CD4-positive, alpha-beta T cell treated with Interleukin-15 for 1 hour (primary cell): ENCODE results near the gene HDAC4.

Source experiments
- DNase-seq: peaks from one replicate; pipeline ENCODE4 v3.0.0-alpha.2; 2020

HDAC4 gene

GRCh38 chr2:239275847-239276831 is 124.7 kb downstream of the HDAC4 start:
- no peak for DNase-seq

- DNase-seq: peak; percentile 87
Observed at GRCh38 chr2:239275044-239275685, 125.7 kb downstream of the HDAC4 start.

- DNase-seq: no peak
Observed at GRCh38 chr2:239274391-239275043, 126.3 kb downstream of the HDAC4 start.

GRCh38 chr2:239273280-239274234 is 127.3 kb downstream of the HDAC4 start:
- no peak for DNase-seq

GRCh38 chr2:239272626-239273025 is 128.2 kb downstream of the HDAC4 start:
- no peak for DNase-seq

- no peak for DNase-seq
Observed at GRCh38 chr2:239271882-239272281, 128.9 kb downstream of the HDAC4 start.

GRCh38 chr2:239271471-239271870 is 129.3 kb downstream of the HDAC4 start:
- no peak for DNase-seq

GRCh38 chr2:239269916-239270315 is 130.9 kb downstream of the HDAC4 start:
- DNase-seq: no peak

- no peak for DNase-seq
Observed at GRCh38 chr2:239269173-239269885, 131.5 kb downstream of the HDAC4 start.

- DNase-seq: no peak
Observed at GRCh38 chr2:239268549-239268948, 132.3 kb downstream of the HDAC4 start.

- DNase-seq: no peak
Observed at GRCh38 chr2:239268082-239268481, 132.7 kb downstream of the HDAC4 start.

GRCh38 chr2:239267288-239267951 is 133.4 kb downstream of the HDAC4 start:
- DNase-seq: peak; percentile 92

GRCh38 chr2:239266779-239267287 is 134.0 kb downstream of the HDAC4 start:
- DNase-seq: no peak

- DNase-seq: no peak
Observed at GRCh38 chr2:239266434-239266766, 134.4 kb downstream of the HDAC4 start.

GRCh38 chr2:239265681-239266433 is 135.0 kb downstream of the HDAC4 start:
- no peak for DNase-seq

GRCh38 chr2:239264838-239265651 is 135.8 kb downstream of the HDAC4 start:
- DNase-seq: peak; percentile 80

GRCh38 chr2:239264492-239264837 is 136.4 kb downstream of the HDAC4 start:
- peak; percentile 17 for DNase-seq

GRCh38 chr2:239263669-239264491 is 136.9 kb downstream of the HDAC4 start:
- DNase-seq: no peak
